HG02571 (cell line): ENCODE data around the gene NUMBL.

Experiments used
- ATAC-seq: cut with Tn5 transposase; IDR thresholded peaks from one replicate; pipeline ENCODE4 v1.9.1; 2021; ENCODE audit warnings: mild to moderate bottlenecking, moderate library complexity; ENCODE audit not compliant: unreplicated experiment

Gene NUMBL

DNA sequence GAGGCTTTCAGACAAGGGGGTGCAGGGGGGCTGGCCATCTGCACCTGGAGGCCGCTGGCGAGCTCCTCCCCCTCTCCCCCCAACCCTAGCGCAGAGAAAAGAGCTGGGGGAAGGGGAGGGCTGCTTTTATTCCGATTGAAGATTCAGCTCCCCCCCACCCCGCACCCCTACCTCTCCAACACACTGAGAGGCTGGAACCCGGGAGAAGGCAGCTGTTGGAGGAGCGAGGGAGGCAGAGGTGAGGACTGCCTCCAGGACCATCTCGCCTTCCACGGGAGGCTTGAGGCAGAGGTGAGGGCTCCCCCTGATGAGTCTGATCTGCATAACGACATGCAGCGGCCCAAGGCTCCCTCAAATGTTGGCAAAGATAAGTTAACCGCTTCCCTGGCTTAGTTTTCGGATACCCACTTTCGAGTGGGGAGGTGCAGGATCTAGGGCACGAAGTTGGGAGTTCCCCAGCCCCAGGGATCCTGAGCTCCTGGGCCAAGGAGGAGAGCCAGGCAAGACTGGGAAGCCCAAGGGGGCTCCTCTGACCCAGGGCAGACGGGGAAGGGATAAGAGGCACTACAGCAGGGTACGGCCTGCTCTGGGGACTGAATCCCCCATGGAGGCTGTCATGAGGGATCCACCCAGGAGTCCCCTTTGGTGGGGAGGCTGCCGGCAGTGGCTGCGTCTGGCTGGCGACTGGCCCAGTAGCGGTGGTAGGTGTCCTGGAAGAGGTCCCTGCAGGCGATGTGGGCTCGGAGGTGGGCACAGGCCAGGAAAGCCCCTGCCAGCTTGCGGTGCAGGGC, 1.2 kb upstream of the NUMBL start:
- no peak for ATAC-seq

DNA sequence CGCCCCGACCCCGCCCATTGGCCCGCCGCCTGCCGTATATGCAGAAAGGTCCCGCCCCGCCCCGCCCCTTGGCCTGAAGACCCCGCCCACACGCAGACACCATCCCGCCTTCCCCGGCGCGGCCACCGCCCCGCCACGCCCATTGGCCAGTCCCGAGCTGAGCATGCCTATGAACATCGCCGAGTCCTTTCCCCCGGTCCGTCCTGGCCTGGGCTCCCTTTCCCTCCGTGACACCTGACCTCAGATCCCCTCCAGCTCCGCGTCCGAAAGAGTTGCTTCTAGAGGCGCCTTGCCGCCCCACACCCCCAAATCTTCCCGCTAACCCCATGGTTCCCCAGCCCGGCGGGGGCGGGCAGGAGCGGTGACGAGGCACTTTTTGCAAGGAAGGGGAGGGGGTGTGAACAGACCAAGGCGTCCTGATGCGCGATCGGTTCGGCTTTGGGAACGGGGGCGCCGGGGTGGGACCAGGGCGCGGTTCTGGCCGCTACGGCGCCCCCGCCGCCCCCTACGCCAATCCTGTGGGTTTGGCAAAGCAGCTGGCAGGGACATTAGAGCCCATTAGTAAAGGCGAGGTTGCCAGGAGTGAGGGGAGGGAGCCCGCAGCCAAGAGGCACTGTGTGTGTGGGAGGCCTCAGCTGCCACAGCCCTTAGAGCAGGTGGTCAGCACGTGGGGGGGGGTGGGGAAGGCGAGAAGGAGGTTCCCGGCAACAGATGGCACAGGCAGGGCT, 406 bp upstream of the NUMBL start:
- ATAC-seq: no peak

DNA sequence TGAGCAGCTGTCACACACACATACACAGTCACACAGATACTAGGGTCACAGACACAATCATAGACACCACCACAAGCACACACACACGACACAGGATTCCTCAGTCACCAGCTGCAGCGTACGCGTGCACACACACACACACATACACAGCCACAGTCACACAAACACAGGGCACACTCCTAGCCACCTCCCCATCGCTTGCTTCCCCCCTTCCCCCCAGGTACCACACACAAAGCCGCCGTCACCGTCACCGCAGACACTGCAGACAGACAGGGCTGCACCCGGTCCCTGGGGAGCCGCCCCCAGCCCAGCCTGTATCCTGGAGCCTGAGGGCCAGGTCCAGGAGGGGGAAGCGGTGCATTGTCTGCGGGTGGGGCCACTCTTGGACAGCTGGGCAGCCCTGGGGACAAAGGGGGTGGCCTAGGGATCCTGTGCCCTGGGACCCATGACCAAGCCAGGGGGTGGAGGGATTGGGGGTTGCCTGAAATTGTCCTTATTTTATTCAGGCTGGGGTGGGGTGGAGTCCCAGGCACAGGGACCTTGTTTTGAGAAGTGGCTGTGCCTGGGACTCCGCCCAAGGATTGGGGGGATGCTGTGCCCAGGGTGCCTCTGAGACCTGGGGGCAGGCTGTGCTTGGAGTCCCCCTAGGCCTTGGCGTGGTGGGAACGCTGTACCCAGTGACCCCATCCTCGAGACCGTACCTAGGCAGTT, 957 bp downstream of the NUMBL start:
- ATAC-seq: no peak

DNA sequence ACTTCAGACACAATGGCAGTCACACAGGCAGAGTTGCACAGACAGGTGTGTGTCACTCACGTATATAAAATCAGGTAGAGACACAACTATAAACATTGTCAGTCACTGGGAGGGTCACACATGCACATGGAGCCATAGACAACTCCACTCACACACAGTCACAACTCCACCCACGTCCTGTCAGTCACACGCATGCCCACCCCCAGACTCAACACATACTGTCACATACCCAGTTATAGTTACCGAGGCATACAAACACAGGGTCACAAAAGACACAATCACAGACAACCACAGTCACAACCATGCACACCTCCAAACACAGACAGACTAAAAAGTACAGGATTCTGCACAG, 1.5 kb downstream of the NUMBL start:
- ATAC-seq: no peak

DNA sequence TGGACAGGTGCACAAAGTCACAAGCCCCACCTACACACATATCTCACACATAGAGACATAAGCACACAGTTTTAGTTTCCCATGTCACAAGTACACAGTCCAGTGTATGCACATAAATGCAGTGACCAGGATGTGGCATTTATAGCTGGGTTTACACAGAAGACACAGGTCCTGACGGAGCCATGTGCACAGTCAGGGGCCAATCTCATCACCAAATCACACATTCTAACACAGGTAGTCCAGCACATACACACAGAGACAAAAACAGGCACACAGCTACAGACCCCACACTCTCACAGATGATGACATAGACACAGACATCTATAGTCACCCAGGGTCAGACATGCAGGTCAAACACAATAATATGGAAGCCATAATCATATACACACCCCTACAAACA, 2.1 kb downstream of the NUMBL start:
- ATAC-seq: no peak

DNA sequence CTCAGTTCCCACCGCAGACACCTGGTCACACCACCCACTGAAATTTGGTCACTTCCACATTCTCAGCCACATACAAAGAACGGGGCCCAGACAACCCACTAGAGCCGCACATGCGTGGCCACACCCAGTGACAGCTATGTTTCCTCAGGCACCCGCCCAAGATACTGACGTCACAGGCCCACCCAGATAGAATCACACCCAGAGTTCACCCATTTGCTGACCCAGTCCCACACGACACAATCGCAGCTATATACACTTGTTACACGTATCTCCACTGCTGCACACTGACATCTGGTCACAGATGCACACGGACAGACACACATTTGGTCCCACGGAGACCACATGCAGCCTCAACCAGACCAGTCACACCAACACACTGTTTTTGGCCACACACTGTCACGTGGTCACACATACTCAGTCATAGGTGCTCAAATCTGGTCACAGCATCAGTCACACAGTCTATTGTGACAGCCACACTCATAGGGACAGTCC, 2.9 kb downstream of the NUMBL start:
- no peak for ATAC-seq

DNA sequence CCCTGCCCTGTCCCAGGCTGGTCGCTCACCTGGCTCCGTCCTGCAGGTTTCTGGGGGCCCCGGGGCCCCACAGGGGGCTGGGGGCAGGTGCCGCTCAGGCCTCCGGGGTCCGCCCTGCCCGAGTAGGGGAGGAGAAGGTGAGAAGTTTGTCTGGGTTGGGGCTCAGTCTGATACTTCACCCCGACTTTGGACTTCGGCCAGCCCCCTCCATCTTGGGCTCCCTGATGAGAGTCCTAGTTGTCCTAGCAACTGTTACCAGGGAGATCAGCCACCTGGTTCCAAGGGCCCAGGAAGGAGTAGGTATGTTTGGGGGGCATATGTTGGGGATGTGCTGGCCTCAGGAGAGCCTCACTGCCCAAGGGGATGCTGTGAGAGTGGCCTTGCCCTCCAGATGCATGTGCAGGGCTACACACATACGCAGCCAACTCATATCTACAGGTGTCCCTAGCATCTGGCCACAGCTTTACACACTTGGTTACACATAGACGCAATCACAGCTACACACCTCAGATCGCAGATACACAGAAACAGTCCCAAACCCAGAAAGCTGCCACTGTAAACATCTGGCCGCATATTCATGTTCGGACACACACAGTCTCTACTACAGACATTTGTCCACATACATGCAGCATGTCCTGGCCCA, 3.4 kb downstream of the NUMBL start:
- no peak for ATAC-seq

DNA sequence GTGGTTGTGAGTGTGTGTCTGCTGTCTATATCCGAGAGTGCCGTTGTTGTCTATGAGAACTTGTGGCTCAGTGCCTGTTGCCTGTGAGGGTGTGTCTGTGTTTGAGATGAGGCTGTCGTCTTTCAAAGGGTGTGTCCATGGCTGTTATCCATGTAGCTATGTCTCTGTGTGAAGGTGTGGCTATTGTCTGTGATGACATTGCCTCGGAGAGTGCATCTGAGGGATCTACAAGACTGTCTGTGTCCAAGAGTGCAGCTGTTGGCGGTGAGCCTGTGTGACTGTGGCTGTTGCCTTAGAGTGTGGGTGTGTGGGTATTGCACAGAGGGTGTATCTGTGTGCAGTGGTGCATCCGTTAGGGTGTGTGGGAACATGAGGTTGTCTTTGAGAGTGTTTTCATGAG, 4.9 kb downstream of the NUMBL start:
- ATAC-seq: no peak

DNA sequence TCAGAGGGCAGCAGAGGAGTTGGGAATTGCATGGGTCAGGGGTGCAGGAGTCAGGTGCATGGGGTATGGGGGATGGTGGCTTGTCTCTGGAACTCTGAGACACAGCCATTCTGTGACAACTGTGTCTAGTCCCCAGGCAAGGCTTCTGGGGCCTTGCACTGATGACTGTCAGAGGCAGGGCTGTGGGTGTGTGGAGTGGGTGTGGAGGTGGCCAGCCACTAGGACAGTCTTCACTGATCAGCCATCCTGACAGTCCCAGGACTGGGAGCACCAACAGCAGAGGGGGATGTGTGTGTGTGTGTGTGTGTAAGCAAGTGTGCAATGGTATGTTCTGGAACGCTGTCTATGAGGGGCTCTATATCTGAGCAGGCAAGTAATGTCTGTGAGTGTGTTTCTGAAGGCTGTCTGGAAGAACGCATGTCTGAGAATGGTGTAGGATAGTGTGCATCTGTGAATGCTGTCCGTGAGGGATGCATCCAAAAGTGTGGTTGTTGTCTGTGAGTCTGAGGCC, 5.4 kb downstream of the NUMBL start:
- no peak for ATAC-seq

DNA sequence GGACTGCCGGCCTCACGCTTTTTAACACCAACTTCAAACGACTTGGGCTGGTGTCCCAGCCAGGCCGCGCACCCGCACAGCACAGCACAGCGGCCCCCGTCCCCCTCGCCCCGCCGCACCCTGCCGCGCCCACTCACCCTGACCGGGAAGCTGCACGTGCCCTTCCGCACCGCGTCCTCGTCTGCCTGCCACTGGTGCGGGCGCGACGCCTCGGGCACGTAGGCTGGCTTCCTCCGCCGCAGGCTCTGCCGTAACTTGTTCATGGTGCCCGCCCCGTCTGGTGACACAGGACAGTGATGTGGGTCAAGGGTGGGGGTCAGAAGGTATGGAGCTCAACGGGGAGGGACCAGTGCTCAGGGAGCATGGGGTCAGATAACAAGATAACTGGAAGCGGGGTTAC, 6.2 kb downstream of the NUMBL start:
- no peak for ATAC-seq

DNA sequence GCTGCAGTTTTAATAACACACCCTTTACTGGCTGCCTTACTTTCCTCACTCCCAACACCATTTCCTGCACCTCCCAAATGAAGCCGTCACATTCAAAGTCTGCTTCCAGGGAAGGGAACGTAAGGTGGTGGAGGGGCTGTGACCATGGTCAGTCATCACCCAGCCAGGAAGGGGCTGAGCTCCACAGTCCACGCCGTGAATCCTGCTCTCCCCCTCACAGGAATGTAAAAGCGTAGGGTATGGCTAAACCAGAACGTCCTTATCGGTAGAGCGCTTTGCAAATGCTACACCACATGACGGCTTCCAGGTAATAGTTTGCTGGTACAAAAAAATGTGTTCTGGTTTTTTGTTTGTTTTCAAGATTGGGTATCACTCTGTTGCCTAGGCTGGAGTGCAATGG, 7.0 kb downstream of the NUMBL start:
- no peak for ATAC-seq

DNA sequence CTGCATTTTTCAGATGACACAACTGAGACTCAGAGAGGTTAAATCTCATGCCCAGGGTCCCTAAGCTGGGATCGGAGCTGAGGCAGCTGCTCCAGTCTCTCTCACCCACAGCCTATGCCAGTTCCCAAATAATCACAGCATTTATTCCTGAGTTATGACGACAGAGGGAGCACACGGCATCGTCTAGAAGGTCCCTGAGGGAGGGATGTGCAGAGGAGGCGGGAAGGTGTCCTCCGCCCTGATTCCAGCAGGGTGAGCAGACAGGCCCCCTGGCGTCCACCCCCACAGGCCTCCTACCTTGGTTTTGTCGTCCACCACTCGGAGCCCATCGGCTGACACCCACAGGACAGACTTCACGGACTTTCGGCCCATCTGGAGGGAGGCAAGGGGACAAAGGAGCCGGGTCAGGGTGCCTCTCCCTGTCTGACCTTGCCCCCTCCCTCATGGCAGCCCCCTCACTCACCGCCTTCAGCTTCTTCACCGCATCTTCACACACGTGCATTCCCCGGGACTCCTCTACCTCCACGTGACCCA, 8.0 kb downstream of the NUMBL start:
- no peak for ATAC-seq

DNA sequence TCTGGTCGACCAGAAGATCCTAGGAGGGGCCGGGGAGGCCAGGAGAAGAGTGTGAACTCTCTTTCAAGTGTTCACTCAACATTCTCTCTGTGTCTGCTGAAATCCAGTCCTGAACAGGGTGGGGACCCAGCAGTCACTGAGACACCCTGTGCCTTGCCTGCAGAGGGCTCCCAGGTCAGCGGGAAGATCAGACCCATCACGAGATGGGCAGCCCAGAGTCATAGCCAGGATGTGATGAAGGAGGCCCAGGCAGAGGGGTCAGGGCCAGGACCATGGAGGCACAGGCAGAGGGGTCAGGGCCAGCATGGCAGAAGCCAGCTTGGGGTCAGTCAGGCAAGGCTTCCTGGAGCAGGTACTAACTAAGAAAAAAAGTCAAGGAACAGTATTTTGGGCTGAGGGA, 9.4 kb downstream of the NUMBL start:
- ATAC-seq: no peak

DNA sequence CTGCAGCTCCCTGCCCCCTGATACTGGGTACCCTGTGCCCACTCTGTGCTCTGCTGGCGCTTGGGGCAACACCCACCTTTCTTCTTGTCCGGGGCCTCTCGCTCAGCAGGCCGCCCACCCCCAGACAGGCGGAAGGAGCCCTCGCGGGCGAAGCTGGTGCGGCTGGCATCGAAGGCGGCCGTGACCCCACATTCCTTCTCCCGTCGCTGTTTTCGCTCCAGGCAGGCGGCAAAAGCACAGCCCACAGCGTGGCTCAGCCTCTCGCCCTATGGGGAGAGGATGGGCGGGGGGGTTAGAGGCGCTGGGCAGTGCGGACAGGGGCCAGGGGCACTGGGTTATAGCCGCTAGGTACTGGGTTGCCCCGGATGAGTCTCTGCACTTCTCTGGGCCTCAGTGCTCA, 13.3 kb downstream of the NUMBL start:
- no peak for ATAC-seq

DNA sequence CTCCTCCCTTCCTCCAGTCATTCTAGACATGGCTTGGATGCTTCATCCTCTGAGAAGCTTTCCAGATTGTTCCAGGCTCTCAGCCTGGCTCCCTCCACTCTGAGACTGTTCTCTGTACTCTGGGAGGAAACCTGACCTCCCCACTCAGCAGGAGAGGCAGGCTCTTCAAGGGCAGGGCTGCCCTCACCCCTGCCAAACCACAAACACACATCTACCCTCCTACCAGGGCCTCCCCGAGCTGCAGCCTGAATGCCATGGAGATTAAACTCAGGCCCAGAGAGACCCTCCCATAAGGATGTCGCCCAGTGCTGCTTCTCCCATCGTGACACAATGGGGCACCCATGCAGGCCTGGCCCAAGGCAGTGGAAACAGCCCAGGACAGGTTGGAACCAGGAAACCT, 16.2 kb downstream of the NUMBL start:
- no peak for ATAC-seq

DNA sequence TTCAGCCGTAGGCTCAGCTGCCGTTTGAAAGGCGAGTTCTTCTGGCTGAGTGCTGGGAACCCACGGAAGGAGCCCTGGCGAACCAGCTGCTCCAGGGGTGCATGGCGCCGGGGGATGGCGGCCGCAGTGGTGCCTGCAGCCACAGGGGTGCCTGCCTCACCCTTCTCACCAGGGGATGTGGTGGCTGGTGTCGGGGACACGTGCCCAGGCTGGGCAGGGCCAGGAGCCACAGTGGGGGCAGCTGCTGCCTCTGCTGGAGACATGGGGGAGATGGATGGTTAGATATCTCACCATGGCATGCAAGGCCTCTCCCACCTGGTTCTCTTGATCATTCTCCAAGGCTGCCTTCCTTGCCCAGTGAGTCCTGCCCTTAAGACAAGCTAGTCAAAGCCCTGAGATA, 17.1 kb downstream of the NUMBL start:
- ATAC-seq: no peak

DNA sequence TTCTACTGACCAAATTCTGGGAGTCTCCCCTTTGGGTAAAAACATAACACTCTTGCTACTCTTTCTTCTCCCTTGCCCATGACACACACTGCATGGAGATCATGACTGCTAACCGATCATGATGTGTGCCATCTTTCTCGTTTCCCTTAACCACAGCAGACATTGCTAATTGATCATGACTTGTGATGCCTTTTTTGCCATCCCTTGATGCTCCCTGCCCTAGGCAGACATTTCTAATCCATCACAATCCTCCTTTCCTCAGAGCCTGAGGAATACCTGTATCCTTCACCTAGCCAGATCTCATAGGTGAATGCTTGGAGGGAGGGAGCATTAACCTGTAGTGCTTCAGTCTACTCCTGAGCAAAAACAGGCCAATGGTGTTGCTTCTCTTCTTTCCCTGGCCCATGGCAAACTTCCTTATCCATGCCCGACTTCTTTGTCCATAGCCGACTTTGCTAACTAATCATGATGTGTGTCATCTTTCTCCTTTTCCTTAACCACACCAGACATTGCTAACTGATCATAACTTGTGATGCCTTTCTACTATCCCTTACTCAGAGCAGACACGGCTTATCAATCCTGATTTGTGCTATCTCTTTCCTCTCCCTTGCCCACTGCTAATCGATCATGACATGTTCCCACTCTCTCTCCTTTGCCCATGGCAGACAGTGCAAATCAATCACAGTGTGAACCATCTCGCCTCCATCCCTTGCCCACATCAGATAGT, 17.7 kb downstream of the NUMBL start:
- ATAC-seq: no peak

DNA sequence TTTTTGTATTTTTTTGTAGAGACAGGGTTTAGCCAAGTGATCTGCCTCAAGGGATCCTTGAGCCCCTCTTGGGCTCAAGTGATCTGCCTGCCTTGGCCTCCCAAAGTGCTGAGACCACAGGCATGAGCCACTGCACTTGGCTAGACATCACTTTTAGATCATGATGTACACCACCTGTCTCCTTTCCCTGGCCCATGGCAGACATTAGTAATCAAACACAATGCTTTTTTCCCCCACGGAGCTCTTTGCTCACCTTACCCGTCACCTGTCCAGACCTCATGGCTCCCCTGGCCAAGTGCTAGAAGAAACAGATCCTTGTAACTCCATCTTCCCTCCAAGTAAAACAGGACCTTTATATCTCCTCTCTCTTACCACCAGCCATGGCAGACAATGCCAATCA, 18.4 kb downstream of the NUMBL start:
- no peak for ATAC-seq

DNA sequence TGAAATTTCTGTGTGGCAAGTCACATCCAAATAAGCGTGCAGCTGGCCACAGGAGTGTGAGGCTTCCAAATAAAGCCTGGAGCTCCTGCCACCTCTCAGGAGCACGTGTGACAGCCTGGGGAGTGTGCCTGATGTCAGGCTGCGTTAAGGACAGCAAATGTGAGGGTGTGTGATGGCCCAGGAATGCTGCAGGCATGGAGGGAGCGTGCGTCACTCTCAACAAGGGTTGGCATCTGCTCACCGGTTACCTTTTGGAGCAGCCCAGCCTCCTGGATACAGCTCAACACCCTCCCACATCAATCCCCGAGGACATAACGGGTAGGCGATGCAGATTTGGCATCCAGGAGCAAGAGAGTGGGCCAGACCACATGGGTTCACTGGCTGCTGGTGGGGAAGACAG, 19.0 kb downstream of the NUMBL start:
- no peak for ATAC-seq

DNA sequence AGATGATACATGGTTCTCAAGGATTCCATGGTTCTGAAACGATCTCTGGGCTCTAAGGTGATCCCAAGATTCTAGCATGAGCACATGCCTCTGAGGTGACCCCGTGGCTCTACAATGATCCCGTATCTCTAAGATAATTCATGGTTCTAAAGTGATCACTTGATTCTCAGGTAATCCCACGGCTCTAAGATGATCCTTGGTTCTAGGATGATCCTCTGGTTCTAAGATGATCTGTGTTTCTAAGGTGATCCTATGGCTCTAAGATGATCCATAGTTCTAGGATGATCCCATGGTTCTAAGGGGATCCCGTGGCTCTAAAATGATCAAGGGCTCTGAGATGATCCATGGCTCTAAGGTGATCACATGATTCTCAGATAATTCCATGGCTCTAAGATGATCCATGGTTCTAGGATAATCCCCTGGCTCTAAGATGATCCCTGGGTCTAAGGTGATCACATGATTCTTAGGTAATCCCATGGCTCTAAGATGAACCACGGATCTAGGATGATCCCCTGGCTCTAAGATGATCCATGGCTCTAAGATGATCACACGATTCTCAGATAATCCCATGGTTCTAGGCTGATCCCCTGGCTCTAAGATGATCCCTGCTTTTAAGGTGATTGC, 21.3 kb downstream of the NUMBL start:
- ATAC-seq: no peak
